ENCODE results near the gene RSPO3. TPM values are rescaled to one million over a fixed set of nuclear protein-coding genes. Genes with fewer than 3 reads are reported as not detected.

The RSPO3 gene
- total RNA-seq, 5 donors from 2014 or later (not counting 1 experiment from before 2014, with no cell fraction given) = not detected

- Mint-ChIP-seq H3K4me1 (no peaks in the 10 kb centered on the region), H3K4me3 (no peak overlapping the region), H3K36me3 (no peaks in the 10 kb centered on the region), H3K9me3 (no peaks in the 10 kb centered on the region), H3K27me3 (peaks cover 10 to 23% of the 10 kb centered on the region in 2 donors), H3K27ac (no peak overlapping the region)
- DNase-seq (no peak), ATAC-seq (replicated peaks in 1 of 4) (no peak)
- Histone ChIP-seq H3K4me3 (ENCODE audit: control insufficient read depth in 1 of 2, extremely low read depth in 1 of 2, low read length in 1 of 2) (no peak overlapping the region), H3K36me3 (ENCODE audit: control insufficient read depth in 2 of 2, extremely low read depth in 1 of 2, insufficient read depth in 1 of 2, low read length in 1 of 2) (no peaks in the 10 kb centered on the region), H3K27me3 (replicated peaks in 1 of 2; ENCODE audit: control insufficient read depth in 2 of 2, extremely low read depth in 1 of 2, insufficient read depth in 2 of 2, low read length in 1 of 2) (no peaks in the 10 kb centered on the region), H3K9me3 (no peaks in the 10 kb centered on the region), H3K4me1 (ENCODE audit: control insufficient read depth in 1 of 2, extremely low read depth in 1 of 2, insufficient read depth in 2 of 2, low read length in 2 of 2) (no peaks in the 10 kb centered on the region), H3K27ac (ENCODE audit: low read length) (no peak overlapping the region)
- CTCF ChIA-PET = no interaction called here
- POLR2A ChIA-PET = no interaction called here
Observed at GRCh38 chr6:127180426-127180825, 62.0 kb downstream of the RSPO3 start.

- Histone ChIP-seq H3K9me3 (no peaks in the 10 kb centered on the region), H3K36me3 (ENCODE audit: control insufficient read depth in 2 of 2, extremely low read depth in 1 of 2, insufficient read depth in 1 of 2, low read length in 1 of 2) (no peaks in the 10 kb centered on the region), H3K27ac (ENCODE audit: low read length) (no peak overlapping the region), H3K27me3 (replicated peaks in 1 of 2; ENCODE audit: control insufficient read depth in 2 of 2, extremely low read depth in 1 of 2, insufficient read depth in 2 of 2, low read length in 1 of 2) (no peaks in the 10 kb centered on the region), H3K4me3 (ENCODE audit: control insufficient read depth in 1 of 2, extremely low read depth in 1 of 2, low read length in 1 of 2) (no peak overlapping the region), H3K4me1 (ENCODE audit: control insufficient read depth in 1 of 2, extremely low read depth in 1 of 2, insufficient read depth in 2 of 2, low read length in 2 of 2) (no peaks in the 10 kb centered on the region)
- H3K36me3 Mint-ChIP-seq = no peaks in the 10 kb centered on the region
- CTCF ChIA-PET = interaction anchor here in 1 of 2 donors (0.6 kb wide), 1 partner anchor 109 kb away, joined by 4 read pairs; no protein-coding TSS in a partner anchor
- no peaks in the 10 kb centered on the region for H3K4me1 Mint-ChIP-seq
- H3K4me3 Mint-ChIP-seq = no peak overlapping the region
- WGBS (ENCODE audit: insufficient coverage) = 80% methylated on average over 1 of the region's 1 CpG
- no peak overlapping the region for H3K27ac Mint-ChIP-seq
- no peak for ATAC-seq (replicated peaks in 1 of 4)
- POLR2A ChIA-PET = no interaction called here
- no peak for DNase-seq
- H3K9me3 Mint-ChIP-seq = no peaks in the 10 kb centered on the region
- peaks cover 10 to 23% of the 10 kb centered on the region in 2 donors for H3K27me3 Mint-ChIP-seq
Observed at GRCh38 chr6:127182501-127182900, 64.0 kb downstream of the RSPO3 start.

GRCh38 chr6:127185437-127185995, 67.0 kb downstream of the RSPO3 start:
- Histone ChIP-seq H3K9me3 (no peaks in the 10 kb centered on the region), H3K36me3 (ENCODE audit: control insufficient read depth in 2 of 2, extremely low read depth in 1 of 2, insufficient read depth in 1 of 2, low read length in 1 of 2) (no peaks in the 10 kb centered on the region), H3K4me3 (ENCODE audit: control insufficient read depth in 1 of 2, extremely low read depth in 1 of 2, low read length in 1 of 2) (no peak overlapping the region), H3K4me1 (ENCODE audit: control insufficient read depth in 1 of 2, extremely low read depth in 1 of 2, insufficient read depth in 2 of 2, low read length in 2 of 2) (no peaks in the 10 kb centered on the region), H3K27ac (ENCODE audit: low read length) (no peak overlapping the region), H3K27me3 (replicated peaks in 1 of 2; ENCODE audit: control insufficient read depth in 2 of 2, extremely low read depth in 1 of 2, insufficient read depth in 2 of 2, low read length in 1 of 2) (no peaks in the 10 kb centered on the region)
- Mint-ChIP-seq H3K27me3 (peaks cover 10 to 15% of the 10 kb centered on the region in 2 donors), H3K9me3 (no peaks in the 10 kb centered on the region), H3K36me3 (no peaks in the 10 kb centered on the region), H3K4me1 (no peaks in the 10 kb centered on the region), H3K4me3 (no peak overlapping the region), H3K27ac (no peak overlapping the region)
- DNase-seq = no peak
- CTCF ChIA-PET = interaction anchor here in 1 of 2 donors (1.0 kb wide), 1 partner anchor 35 kb away, joined by 3 read pairs; no protein-coding TSS in a partner anchor
- ATAC-seq (replicated peaks in 1 of 4) = no peak
- no CpG with 5 or more reads among the region's 3 CpGs for WGBS (ENCODE audit: insufficient coverage)
- POLR2A ChIA-PET = interaction anchor here in 1 of 2 donors (0.6 kb wide), 2 partner anchors 9 to 1160 kb away, joined by 3 read pairs; no protein-coding TSS in a partner anchor

- Mint-ChIP-seq H3K9me3 (no peaks in the 10 kb centered on the region), H3K4me3 (no peak overlapping the region), H3K36me3 (no peaks in the 10 kb centered on the region), H3K4me1 (no peaks in the 10 kb centered on the region), H3K27me3 (peaks cover 8 to 11% of the 10 kb centered on the region in 2 donors), H3K27ac (no peak overlapping the region)
- peak in 30 of 35 experiments; percentile 1 to 48 (median 28) for DNase-seq
- ATAC-seq (replicated peaks in 1 of 4) = peak in 1 of 4 experiments; percentile 37
- ChIA-PET POLR2A (no interaction called here), CTCF (interaction anchor here (1.0 to 1.6 kb wide), 3 partner anchors 9 to 352 kb away, joined by 4 read pairs; partner anchors contain the start of gene RNF146 (in 1 of the 2))
- Histone ChIP-seq H3K4me1 (ENCODE audit: control insufficient read depth in 1 of 2, extremely low read depth in 1 of 2, insufficient read depth in 2 of 2, low read length in 2 of 2) (no peaks in the 10 kb centered on the region), H3K9me3 (no peaks in the 10 kb centered on the region), H3K27me3 (replicated peaks in 1 of 2; ENCODE audit: control insufficient read depth in 2 of 2, extremely low read depth in 1 of 2, insufficient read depth in 2 of 2, low read length in 1 of 2) (no peaks in the 10 kb centered on the region), H3K27ac (ENCODE audit: low read length) (no peak overlapping the region), H3K4me3 (ENCODE audit: control insufficient read depth in 1 of 2, extremely low read depth in 1 of 2, low read length in 1 of 2) (no peak overlapping the region), H3K36me3 (ENCODE audit: control insufficient read depth in 2 of 2, extremely low read depth in 1 of 2, insufficient read depth in 1 of 2, low read length in 1 of 2) (no peaks in the 10 kb centered on the region)
- no CpG with 5 or more reads among the region's 6 CpGs for WGBS (ENCODE audit: insufficient coverage)
Observed at GRCh38 chr6:127186889-127187288, 68.4 kb downstream of the RSPO3 start.

- DNase-seq (no peak), ATAC-seq (replicated peaks in 1 of 4) (no peak)
- H3K27me3 ChIP-seq (replicated peaks in 1 of 2; ENCODE audit: control insufficient read depth in 2 of 2, extremely low read depth in 1 of 2, insufficient read depth in 2 of 2, low read length in 1 of 2) = no peaks in the 10 kb centered on the region
- H3K27ac ChIP-seq (ENCODE audit: low read length) = no peak overlapping the region
- Mint-ChIP-seq H3K27ac (no peak overlapping the region), H3K9me3 (no peaks in the 10 kb centered on the region), H3K27me3 (peaks cover under 1% of the 10 kb centered on the region in 2 donors), H3K4me1 (no peaks in the 10 kb centered on the region), H3K36me3 (no peaks in the 10 kb centered on the region), H3K4me3 (no peak overlapping the region)
- WGBS (ENCODE audit: insufficient coverage) = no CpG with 5 or more reads among the region's 1 CpG
- CTCF ChIA-PET = no interaction called here
- POLR2A ChIA-PET = no interaction called here
- no peaks in the 10 kb centered on the region for H3K4me1 ChIP-seq (ENCODE audit: control insufficient read depth in 1 of 2, extremely low read depth in 1 of 2, insufficient read depth in 2 of 2, low read length in 2 of 2)
- H3K9me3 ChIP-seq = no peaks in the 10 kb centered on the region
- no peak overlapping the region for H3K4me3 ChIP-seq (ENCODE audit: control insufficient read depth in 1 of 2, extremely low read depth in 1 of 2, low read length in 1 of 2)
- H3K36me3 ChIP-seq (ENCODE audit: control insufficient read depth in 2 of 2, extremely low read depth in 1 of 2, insufficient read depth in 1 of 2, low read length in 1 of 2) = no peaks in the 10 kb centered on the region
Observed at GRCh38 chr6:127188744-127189143, 70.3 kb downstream of the RSPO3 start.

GRCh38 chr6:127190552-127190951, 72.1 kb downstream of the RSPO3 start:
- no peak overlapping the region for H3K4me3 Mint-ChIP-seq
- H3K4me1 Mint-ChIP-seq = no peaks in the 10 kb centered on the region
- POLR2A ChIA-PET = no interaction called here
- no peak overlapping the region for H3K27ac ChIP-seq (ENCODE audit: low read length)
- no peaks in the 10 kb centered on the region for H3K36me3 Mint-ChIP-seq
- H3K4me1 ChIP-seq (ENCODE audit: control insufficient read depth in 1 of 2, extremely low read depth in 1 of 2, insufficient read depth in 2 of 2, low read length in 2 of 2) = no peaks in the 10 kb centered on the region
- H3K27ac Mint-ChIP-seq = no peak overlapping the region
- H3K9me3 Mint-ChIP-seq = no peaks in the 10 kb centered on the region
- no peaks in the 10 kb centered on the region for H3K27me3 ChIP-seq (replicated peaks in 1 of 2; ENCODE audit: control insufficient read depth in 2 of 2, extremely low read depth in 1 of 2, insufficient read depth in 2 of 2, low read length in 1 of 2)
- CTCF ChIA-PET = interaction anchor here in 1 of 2 donors (1.2 kb wide), 1 partner anchor 1197 kb away, joined by 4 read pairs; no protein-coding TSS in a partner anchor
- no peaks in the 10 kb centered on the region for H3K36me3 ChIP-seq (ENCODE audit: control insufficient read depth in 2 of 2, extremely low read depth in 1 of 2, insufficient read depth in 1 of 2, low read length in 1 of 2)
- H3K9me3 ChIP-seq = no peaks in the 10 kb centered on the region
- DNase-seq (peak in 1 of 35 experiments; percentile 9), ATAC-seq (replicated peaks in 1 of 4) (no peak)
- no peaks in the 10 kb centered on the region for H3K27me3 Mint-ChIP-seq
- no peak overlapping the region for H3K4me3 ChIP-seq (ENCODE audit: control insufficient read depth in 1 of 2, extremely low read depth in 1 of 2, low read length in 1 of 2)
- WGBS (ENCODE audit: insufficient coverage) = no CpG with 5 or more reads among the region's 2 CpGs
